Esophagus squamous epithelium (tissue), 5 donors: ENCODE results near the gene POU3F3. TPM values are rescaled to one million over a fixed set of nuclear protein-coding genes. Genes with fewer than 3 reads are reported as not detected.

Experiments
- DNase-seq: peaks from one replicate; lab custom pipeline; 2025; lab: John Stamatoyannopoulos, UW
- H3K27ac ChIP-seq, 4 donors: fragments of 200-600 bp; sonication (generic); one replicate each; pipeline ENCODE4 v1.5.1; 2016 to 2019; ENCODE audit warnings: mild to moderate bottlenecking in 1 of 4
- H3K27me3 ChIP-seq, 4 donors: fragments of 200-600 bp; sonication (generic); 1 replicate in 3 of 4; 2 replicates in 1 of 4; pipeline versions ENCODE4 v1.5.1 to v1.6.0; 2017 to 2021; ENCODE audit warnings: antibody characterized with exemption in 1 of 4
- H3K36me3 ChIP-seq, 3 donors: fragments of 200-600 bp; sonication (generic); one replicate each; pipeline ENCODE4 v1.5.1; 2016 to 2019
- H3K4me1 ChIP-seq, 3 donors: fragments of 200-600 bp; sonication (generic); one replicate each; pipeline ENCODE4 v1.5.1; 2017 to 2019
- H3K4me3 ChIP-seq, 4 donors: fragments of 200-600 bp; sonication (generic); 1 replicate in 3 of 4; 2 replicates in 1 of 4; pipeline ENCODE4 v1.5.1; 2016 to 2019; ENCODE audit warnings: mild to moderate bottlenecking in 2 of 4, moderate library complexity in 1 of 4
- H3K9me3 ChIP-seq, 3 donors: fragments of 200-600 bp; sonication (generic); one replicate each; pipeline ENCODE4 v1.5.1; 2016 to 2019
- CTCF ChIP-seq, 6 experiments: fragments of 450-650 bp in 4 of 6; fragments of 200-600 bp in 2 of 6; sonication (generic) in 2 of 6; IDR thresholded peaks; one replicate each; pipeline ENCODE4 v1.5.1; 2016 to 2019; ENCODE audit warnings: antibody characterized with exemption in 6 of 6, mild to moderate bottlenecking in 4 of 6, moderate library complexity in 4 of 6
- POLR2A ChIP-seq, 4 donors: fragments of 450-650 bp; IDR thresholded peaks; one replicate each; pipeline ENCODE4 v1.6.1; 2017; ENCODE audit warnings: antibody characterized with exemption in 4 of 4, mild to moderate bottlenecking in 4 of 4, moderate library complexity in 3 of 4
- WGBS, 2 donors: methylation state at CpG; one replicate each; pipeline ENCODE4 v1.1.5; 2018; 5-methylcytosine and 5-hydroxymethylcytosine counted together
- intact Hi-C: fragments of 100-400 bp; cut with DNase I; formaldehyde crosslinking; loops from one replicate; pipeline ENCODE4 v1.15.0; 2022
- total RNA-seq, 4 donors: library from RNA; depleted of rRNA; stranded (reverse); fragments of >200 nt; gene quantifications; one replicate each; pipeline ENCODE4 v1.1.0, GENCODE V29; 2016
- donor health status: DM: yes; HTN: yes; CAD: no.

POU3F3 gene
- total RNA-seq, 4 donors from 2014 or later, result 0.09 TPM; not detected in 3

DNA sequence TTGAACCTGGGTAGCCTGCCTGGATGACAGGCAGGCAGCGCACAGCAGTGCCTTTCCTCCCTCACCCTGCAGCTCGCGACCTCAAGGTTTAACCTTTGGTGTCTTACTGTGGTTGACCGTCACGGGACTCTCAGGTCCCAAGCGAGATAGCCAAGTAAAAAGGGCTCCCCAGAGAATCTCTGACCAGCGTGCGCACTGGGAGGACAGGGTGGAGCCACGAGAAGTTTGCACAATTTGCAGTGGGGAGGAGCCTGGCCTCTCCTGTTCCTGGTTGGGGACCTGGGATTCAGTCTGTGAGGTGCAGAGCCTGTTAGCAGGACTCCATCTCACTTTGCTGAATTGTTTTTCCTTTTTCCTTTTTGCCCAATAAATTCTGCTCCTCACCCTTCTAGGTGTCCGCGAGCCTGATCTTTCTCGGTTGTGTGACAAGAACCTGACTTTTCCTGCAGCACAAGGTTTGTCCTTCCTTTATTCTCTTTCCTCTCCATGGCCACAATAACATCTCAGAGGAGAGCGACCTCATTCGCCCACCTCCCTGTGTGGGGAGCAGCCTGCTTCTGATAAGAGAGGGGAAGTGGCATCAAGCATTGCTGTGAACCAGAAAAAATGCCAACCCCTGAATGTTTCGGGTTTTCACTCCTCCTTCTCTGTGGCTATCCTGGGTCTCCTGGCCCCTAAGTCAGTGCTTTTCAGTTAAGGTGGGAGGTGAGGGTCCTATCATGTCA, 36.2 kb downstream of the POU3F3 start:
- Histone ChIP-seq H3K27ac (no peak overlapping the region), H3K4me1 (no peaks in the 10 kb centered on the region), H3K36me3 (no peaks in the 10 kb centered on the region), H3K9me3 (no peaks in the 10 kb centered on the region), H3K27me3 (peaks cover 0 to 29% (median 0%) of the 10 kb centered on the region in 4 donors), H3K4me3 (no peak overlapping the region)
- DNase-seq, result no peak
- WGBS, 2 donors, result 70 to 82% methylated on average over 11 to 15 of the region's 15 CpGs
- TF ChIP-seq POLR2A (IDR thresholded peaks at IDR 0.05) (no peak), CTCF (IDR thresholded peaks at IDR 0.05) (no peak)
- intact Hi-C loops, result no loop called here

DNA sequence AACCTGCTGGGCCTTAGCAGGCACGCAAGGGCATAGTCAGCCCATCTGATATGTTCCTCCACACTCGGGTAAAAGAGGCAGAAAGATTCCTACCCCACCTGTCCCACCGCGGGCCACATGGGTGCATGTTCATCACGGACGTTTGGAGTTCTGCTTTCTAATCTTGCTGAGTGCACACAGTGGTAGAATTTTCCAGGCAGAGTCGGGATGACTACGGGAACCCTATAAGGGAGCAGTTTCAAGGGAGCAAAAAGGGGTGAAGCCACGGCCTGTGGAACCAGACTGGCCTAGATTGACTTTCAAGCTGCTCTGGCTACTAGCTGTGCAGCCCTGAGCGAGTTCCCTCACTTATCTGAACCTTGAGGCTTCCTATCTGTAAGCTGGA, 36.8 kb downstream of the POU3F3 start:
- no peaks in the 10 kb centered on the region for H3K4me1 ChIP-seq
- TF ChIP-seq CTCF (IDR thresholded peaks at IDR 0.05) (no peak), POLR2A (IDR thresholded peaks at IDR 0.05) (no peak)
- intact Hi-C loops, result no loop called here
- WGBS, 2 donors, result 75 to 79% methylated on average over 3 to 7 of the region's 10 CpGs
- no peak for DNase-seq
- H3K27me3 ChIP-seq, result peaks cover 0 to 25% (median 0%) of the 10 kb centered on the region in 4 donors
- H3K27ac ChIP-seq, result no peak overlapping the region
- no peaks in the 10 kb centered on the region for H3K36me3 ChIP-seq
- no peaks in the 10 kb centered on the region for H3K9me3 ChIP-seq
- H3K4me3 ChIP-seq, result no peak overlapping the region

- DNase-seq, result no peak
- no peaks in the 10 kb centered on the region for H3K36me3 ChIP-seq
- H3K4me3 ChIP-seq, result no peak overlapping the region
- H3K4me1 ChIP-seq, result no peaks in the 10 kb centered on the region
- H3K27ac ChIP-seq, result no peak overlapping the region
- TF ChIP-seq CTCF (IDR thresholded peaks at IDR 0.05), result no peak
- TF ChIP-seq POLR2A (IDR thresholded peaks at IDR 0.05), result no peak
- H3K9me3 ChIP-seq, result no peaks in the 10 kb centered on the region
- 81 to 84% methylated on average over 2 of the region's 2 CpGs for WGBS, 2 donors
- intact Hi-C loops, result no loop called here
- H3K27me3 ChIP-seq, result peaks cover 0 to 25% (median 0%) of the 10 kb centered on the region in 4 donors
Observed at GRCh38 chr2:104891145-104891544, 37.2 kb downstream of the POU3F3 start.

GRCh38 chr2:104896446-104896845, 42.5 kb downstream of the POU3F3 start:
- no peaks in the 10 kb centered on the region for H3K9me3 ChIP-seq
- intact Hi-C loops, result no loop called here
- no peaks in the 10 kb centered on the region for H3K4me1 ChIP-seq
- no peak for DNase-seq
- TF ChIP-seq CTCF (IDR thresholded peaks at IDR 0.05) (no peak), POLR2A (IDR thresholded peaks at IDR 0.05) (no peak)
- H3K27ac ChIP-seq, result no peak overlapping the region
- H3K27me3 ChIP-seq, result peaks cover 0 to 46% (median 0%) of the 10 kb centered on the region in 4 donors
- no peak overlapping the region for H3K4me3 ChIP-seq
- no peaks in the 10 kb centered on the region for H3K36me3 ChIP-seq
- WGBS, 2 donors, result 38 to 54% methylated on average over 3 to 8 of the region's 8 CpGs

DNA sequence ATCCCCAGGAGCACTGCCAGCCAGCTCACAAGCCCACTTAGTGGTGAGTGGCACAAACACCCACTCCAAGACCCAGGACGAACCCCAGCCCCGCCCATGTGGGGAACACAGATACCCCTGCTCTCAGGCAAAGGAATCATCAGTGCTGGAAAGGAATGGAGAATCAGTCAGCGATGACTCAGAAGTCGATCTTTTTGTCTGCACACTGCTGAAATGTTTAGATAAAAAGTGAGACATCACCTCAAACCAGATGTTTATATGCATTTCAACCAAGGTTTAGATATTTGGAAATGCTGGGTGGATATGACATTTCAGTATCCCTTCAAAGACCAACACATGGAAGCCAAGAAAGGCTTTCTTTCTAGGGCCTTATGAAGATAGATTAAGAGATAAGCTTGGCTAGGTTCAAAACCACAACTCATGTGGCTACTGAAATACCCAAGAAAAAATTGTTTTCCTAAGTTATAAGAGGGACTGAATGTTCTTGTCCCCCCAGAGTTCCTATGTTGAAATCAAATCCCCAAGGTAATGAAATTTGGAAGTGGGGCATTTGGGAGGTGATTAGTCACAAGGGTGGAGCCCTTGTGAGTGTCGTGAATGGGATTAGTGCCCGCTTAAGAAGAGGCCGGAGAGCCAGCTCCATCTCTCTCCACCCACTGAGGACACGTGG, 43.7 kb downstream of the POU3F3 start:
- Histone ChIP-seq H3K4me3 (no peak overlapping the region), H3K9me3 (no peaks in the 10 kb centered on the region), H3K27me3 (peaks cover 0 to 53% (median 0%) of the 10 kb centered on the region in 4 donors), H3K27ac (no peak overlapping the region), H3K4me1 (no peaks in the 10 kb centered on the region), H3K36me3 (no peaks in the 10 kb centered on the region)
- intact Hi-C loops, result no loop called here
- TF ChIP-seq POLR2A (IDR thresholded peaks at IDR 0.05), result no peak
- TF ChIP-seq CTCF (IDR thresholded peaks at IDR 0.05), result no peak
- 38 to 63% methylated on average over 6 to 8 of the region's 8 CpGs for WGBS, 2 donors
- DNase-seq, result no peak
